Omental fat pad (tissue), 4 donors: ENCODE data around the gene ACBD5. TPM values are rescaled to one million over a fixed set of nuclear protein-coding genes. Genes with fewer than 3 reads are reported as not detected.
A peak's percentile ranks its signal among the peaks of the same experiment; 100 is the strongest.
"Not testable (repeated sequence)": the region's sequence is repeated elsewhere in the genome, so short reads cannot be mapped to it uniquely, and the experiment has no call there.

ENCODE experiments used
- ATAC-seq: fragments of 150-250 bp; one replicate; pipeline ENCODE4 v1.9.1; 2016; ENCODE audit warnings: mild to moderate bottlenecking, moderate library complexity; ENCODE audit not compliant: low FRiP score
- DNase-seq: peaks from one replicate; pipeline ENCODE4 v3.0.0-alpha.2; 2019; ENCODE audit warnings: low spot score
- CTCF ChIP-seq, 3 donors: fragments of 450-650 bp; IDR thresholded peaks; one replicate each; pipeline ENCODE4 v1.5.1; 2016 to 2017; ENCODE audit warnings: antibody characterized with exemption in 3 of 3, mild to moderate bottlenecking in 3 of 3, moderate library complexity in 2 of 3
- total RNA-seq, 4 donors: library from RNA; depleted of rRNA; stranded (reverse); fragments of >200 nt; gene quantifications; one replicate each; pipeline ENCODE4 v1.1.0, GENCODE V29; 2016

The ACBD5 gene
- total RNA-seq, 4 donors from 2014 or later = 13.0 to 24.6 (median 19.2) TPM

- ATAC-seq (no peak), DNase-seq (no peak)
- no peak for TF ChIP-seq CTCF (IDR thresholded peaks at IDR 0.05)
Observed at GRCh38 chr10:27169849-27170248, 70.7 kb downstream of the ACBD5 start.

- ATAC-seq (no peak), DNase-seq (no peak)
- TF ChIP-seq CTCF (IDR thresholded peaks at IDR 0.05) = no peak
Observed at GRCh38 chr10:27158421-27158820, 82.2 kb downstream of the ACBD5 start.

GRCh38 chr10:27157150-27157549 lies 83.4 kb downstream of the ACBD5 start:
- no peak for DNase-seq
- TF ChIP-seq CTCF (IDR thresholded peaks at IDR 0.05) = no peak
- ATAC-seq = no peak

- ATAC-seq, DNase-seq: not testable (repeated sequence)
Observed at GRCh38 chr10:27156566-27156965, 84.0 kb downstream of the ACBD5 start.

- no peak for TF ChIP-seq CTCF (IDR thresholded peaks at IDR 0.05)
- DNase-seq (peak; percentile 79), ATAC-seq (peak; percentile 95)
Observed at GRCh38 chr10:27155066-27155754, 85.4 kb downstream of the ACBD5 start, which contains the start of gene MASTL. Gene MASTL, plus strand, starts transcription at chr10:27155352. Its CDS starts 75 bp downstream, at chr10:27155427.

GRCh38 chr10:27153845-27154193 lies 86.8 kb downstream of the ACBD5 start:
- no peak for TF ChIP-seq CTCF (IDR thresholded peaks at IDR 0.05)
- DNase-seq (no peak), ATAC-seq (peak; percentile 6)

- TF ChIP-seq CTCF (IDR thresholded peaks at IDR 0.05) = no peak
- DNase-seq = no peak
- no peak for ATAC-seq
Observed at GRCh38 chr10:27153329-27153728, 87.3 kb downstream of the ACBD5 start.
